Measurements from ENCODE around the gene EPC1.

GRCh38 chr10:32225976-32226375, 121.0 kb downstream of the EPC1 start:
- TF ChIP-seq CTCF (optimal IDR thresholded peaks at IDR 0.05 in 1 of 3, IDR thresholded peaks at IDR 0.05 in 1 of 3, conservative IDR thresholded peaks at IDR 0.05 in 1 of 3; ENCODE audit: extremely low read depth in 1 of 3, insufficient read depth in 2 of 3, low read length in 3 of 3) (no peak), EZH2 (IDR thresholded peaks at IDR 0.05; ENCODE audit: low read length) (no peak)
